Brain microvascular endothelial cell (primary cell): ENCODE measurements around the gene LCN15.
"Not testable (repeated sequence)": the region's sequence is repeated elsewhere in the genome, so short reads cannot be mapped to it uniquely, and the experiment has no call there.

Experiments used
- DNase-seq: peaks from one replicate; pipeline ENCODE4 v3.0.0-alpha.2; 2020
- H3K27ac ChIP-seq: fragments of 250-450 bp; sonication (Bioruptor Pico); 2 replicates; pipeline ENCODE4 v1.5.1; 2020; ENCODE audit warnings: mild to moderate bottlenecking, moderate library complexity
- H3K27me3 ChIP-seq: fragments of 250-450 bp; sonication (Bioruptor Pico); replicated peaks from 2 replicates; pipeline ENCODE4 v1.5.1; 2020; ENCODE audit warnings: mild to moderate bottlenecking
- H3K36me3 ChIP-seq: fragments of 250-450 bp; sonication (Bioruptor Pico); replicated peaks from 2 replicates; pipeline ENCODE4 v1.5.1; 2020; ENCODE audit warnings: mild to moderate bottlenecking
- H3K4me3 ChIP-seq: 2 replicates; pipeline ENCODE4 v1.5.1; 2011; ENCODE audit warnings: low read depth, mild to moderate bottlenecking, control low read depth, low read length, moderate library complexity
- in situ Hi-C: cut with HindIII; loops from 2 replicates; pipeline ENCODE4 v1.10.0; 2017; ENCODE audit warnings: low sequenced_read_pairs, low pct_ligation_motif_present
- TF ChIP-seq, protein P1 (sequence below): IDR thresholded peaks from 2 replicates; pipeline ENCODE4 v1.5.1; 2011; ENCODE audit warnings: low read depth, mild to moderate bottlenecking, moderate library complexity, low read length, control low read depth, inconsistent platforms; ENCODE audit errors: missing control alignments

Gene LCN15

DNA sequence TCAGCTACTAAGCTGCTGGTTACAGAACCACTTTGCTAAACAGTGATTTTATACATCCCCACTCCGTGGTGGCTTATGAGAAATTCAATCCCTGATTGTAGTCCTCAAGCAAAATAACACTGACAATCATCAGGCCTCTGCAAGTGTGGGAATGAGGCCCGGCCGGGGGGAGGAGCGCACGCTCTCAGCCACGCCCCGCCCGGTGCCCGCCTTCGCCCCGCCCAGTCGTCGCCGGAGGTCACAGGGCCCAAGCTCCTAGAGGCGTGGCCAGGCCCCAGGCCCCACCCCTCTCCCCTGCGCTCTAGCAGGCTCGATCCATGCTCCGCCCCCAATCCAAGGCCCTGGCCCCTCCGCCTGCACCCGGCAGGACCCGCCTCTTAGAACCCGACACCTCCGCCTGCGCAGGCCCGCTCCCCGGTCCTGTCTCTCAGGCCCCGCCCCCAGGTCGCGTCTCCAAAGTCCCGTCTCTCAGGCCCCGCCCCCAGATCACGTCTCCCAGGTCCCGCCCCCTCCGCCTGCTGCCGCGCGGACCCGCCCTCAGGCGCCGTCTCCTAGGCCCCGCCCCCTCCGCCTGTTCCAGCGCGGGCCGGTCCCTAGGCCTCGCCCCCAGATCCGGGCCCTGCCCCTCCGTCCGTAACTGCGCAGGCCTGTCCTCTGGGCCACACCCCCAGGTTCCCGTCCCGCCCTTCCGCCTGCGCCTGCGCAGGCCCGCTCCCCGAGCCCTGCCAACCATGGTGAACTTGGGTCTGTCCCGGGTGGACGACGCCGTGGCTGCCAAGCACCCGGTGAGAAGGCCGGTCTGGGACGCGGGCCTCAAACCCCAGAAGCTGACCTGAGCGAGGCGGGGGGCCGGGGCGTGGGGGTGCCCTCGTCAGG, 26.6 kb upstream of the LCN15 start, which contains the start of gene TMEM141:
TMEM141 (plus strand) TSS at position 705 of the 876 bp plus-strand sequence; CDS start at position 732, 27 bp downstream.
- Histone ChIP-seq H3K36me3 (peaks cover 9% of the 10 kb centered on the region), H3K27me3 (no peaks in the 10 kb centered on the region), H3K27ac (peak within 1 kb of the TSS; percentile 40), H3K4me3 (peak within 1 kb of the TSS; percentile 85)
- in situ Hi-C loops = no loop called here
- TF ChIP-seq, protein P1, sequence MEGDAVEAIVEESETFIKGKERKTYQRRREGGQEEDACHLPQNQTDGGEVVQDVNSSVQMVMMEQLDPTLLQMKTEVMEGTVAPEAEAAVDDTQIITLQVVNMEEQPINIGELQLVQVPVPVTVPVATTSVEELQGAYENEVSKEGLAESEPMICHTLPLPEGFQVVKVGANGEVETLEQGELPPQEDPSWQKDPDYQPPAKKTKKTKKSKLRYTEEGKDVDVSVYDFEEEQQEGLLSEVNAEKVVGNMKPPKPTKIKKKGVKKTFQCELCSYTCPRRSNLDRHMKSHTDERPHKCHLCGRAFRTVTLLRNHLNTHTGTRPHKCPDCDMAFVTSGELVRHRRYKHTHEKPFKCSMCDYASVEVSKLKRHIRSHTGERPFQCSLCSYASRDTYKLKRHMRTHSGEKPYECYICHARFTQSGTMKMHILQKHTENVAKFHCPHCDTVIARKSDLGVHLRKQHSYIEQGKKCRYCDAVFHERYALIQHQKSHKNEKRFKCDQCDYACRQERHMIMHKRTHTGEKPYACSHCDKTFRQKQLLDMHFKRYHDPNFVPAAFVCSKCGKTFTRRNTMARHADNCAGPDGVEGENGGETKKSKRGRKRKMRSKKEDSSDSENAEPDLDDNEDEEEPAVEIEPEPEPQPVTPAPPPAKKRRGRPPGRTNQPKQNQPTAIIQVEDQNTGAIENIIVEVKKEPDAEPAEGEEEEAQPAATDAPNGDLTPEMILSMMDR = no peak
- peak; percentile 99 for DNase-seq

DNA sequence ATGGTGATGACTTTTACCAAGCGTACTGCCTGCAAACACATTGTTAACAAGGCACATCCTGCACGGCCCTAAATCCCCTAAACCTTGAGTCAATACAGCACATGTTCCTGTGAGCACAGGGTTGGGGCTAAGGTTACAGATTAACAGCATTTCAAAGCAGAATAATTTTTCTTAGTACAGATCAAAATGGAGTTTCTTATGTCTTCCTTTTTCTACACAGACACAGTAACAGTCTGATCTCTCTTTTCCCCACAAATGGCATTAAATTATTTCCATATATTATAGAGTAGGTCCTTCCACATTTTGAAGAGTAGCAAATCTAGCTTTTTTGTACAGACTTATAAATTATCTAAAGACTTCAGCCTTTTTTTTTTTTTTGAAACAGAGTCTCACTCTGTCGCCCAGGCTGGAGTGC, 25.2 kb upstream of the LCN15 start:
- H3K4me3 ChIP-seq = no peak overlapping the region
- TF ChIP-seq, protein P1 = no peak
- no peaks in the 10 kb centered on the region for H3K27me3 ChIP-seq
- DNase-seq = no peak
- in situ Hi-C loops = no loop called here
- H3K36me3 ChIP-seq = peaks cover 9% of the 10 kb centered on the region
- H3K27ac ChIP-seq = no peak overlapping the region

DNA sequence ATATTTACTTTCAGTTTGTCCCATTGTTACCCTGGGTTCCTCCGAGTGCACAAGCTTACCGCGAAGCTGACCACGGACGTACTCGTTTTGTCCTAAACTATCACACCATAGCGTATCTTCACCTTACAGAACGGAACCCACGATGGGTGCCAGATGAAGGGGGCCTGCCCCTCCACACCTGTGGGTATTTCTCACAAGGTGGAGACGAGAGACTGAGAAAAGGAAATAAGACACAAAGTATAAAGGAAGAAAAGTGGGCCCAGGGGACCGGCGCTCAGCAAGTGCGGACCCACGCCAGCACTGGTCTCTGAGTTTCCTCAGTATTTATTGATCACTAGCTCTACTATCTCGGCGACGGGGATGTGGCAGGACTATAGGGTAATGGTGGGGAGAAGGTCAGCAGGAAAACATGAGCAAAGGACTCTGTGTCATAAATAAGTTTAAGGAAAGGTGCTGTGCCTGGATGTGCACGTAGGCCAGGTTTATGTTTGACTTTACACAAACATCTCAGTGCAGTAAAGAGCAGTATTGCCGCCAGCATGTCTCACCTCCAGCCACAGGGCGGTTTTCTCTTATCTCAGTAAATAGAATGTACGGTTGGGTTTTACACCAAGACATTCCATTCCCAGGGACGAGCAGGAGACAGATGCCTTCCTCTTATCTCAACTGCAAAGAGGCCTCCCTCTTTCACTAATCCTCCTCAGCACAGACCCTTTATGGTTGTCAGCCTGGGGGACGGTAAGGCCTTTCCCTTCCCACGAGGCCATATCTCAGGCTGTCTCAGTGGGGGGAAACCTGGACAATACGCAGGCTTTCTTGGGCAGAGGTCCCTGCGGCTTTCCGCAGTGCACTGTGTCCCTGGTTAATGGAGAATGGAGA, 24.6 kb upstream of the LCN15 start:
- H3K27me3 ChIP-seq, H3K27ac ChIP-seq, DNase-seq, H3K36me3 ChIP-seq, H3K4me3 ChIP-seq, in situ Hi-C loops: not testable (repeated sequence)

DNA sequence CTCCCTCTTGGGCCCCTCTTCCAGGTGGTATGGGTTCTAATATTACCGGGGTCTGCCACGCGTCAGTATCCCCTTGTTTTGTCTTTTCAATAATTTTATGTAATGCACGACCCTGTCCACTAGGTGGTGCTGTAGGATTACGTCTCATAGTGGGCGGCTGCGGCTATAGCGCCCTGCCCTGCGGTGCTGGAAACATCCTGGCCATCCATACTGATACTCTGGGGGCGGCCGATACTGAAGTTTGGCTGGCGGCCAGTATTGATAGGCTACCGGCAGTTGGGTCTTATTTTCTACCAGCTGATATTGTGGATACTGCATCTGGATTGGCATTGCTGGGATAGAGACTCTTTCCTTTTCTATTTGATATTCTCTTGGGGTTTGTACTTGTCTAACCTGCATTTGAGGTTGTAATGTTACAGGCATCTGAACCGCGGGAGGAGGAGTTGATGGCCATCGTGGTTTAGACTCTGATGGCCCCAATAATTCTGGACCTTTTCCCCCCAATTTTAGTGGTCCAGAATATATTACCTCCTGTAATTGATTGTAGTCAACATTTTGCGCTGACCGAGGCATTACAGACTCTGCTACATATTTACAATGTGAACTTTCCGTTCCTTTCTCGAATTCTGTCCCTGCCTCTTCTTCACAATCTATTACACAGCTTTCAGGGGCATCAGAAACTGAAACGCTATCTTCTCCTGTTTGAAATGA, 23.5 kb upstream of the LCN15 start:
- in situ Hi-C loops = no loop called here
- Histone ChIP-seq H3K27me3 (no peaks in the 10 kb centered on the region), H3K4me3 (no peak overlapping the region), H3K36me3 (peaks cover under 1% of the 10 kb centered on the region), H3K27ac (no peak overlapping the region)
- TF ChIP-seq, protein P1 = peak; percentile 76
- peak; percentile 47 for DNase-seq

DNA sequence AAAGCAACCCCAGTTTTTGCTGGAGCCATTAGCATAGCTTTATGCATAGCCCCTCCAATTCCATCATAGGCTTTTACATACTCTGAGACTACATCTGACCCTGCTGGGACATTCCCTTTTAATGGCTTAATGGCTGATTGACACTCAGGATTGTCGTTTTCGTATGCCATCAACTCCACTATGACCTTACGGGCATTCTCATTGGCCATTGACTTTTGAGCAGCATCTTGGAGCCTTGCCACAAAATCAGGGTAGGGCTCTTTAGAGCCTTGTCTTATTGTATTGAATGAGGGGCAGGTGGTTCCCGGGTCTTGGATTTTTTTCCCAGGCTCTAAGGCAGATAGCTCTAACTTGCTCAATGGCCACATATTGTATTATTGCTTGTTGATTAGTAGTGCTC, 22.7 kb upstream of the LCN15 start:
- in situ Hi-C loops, H3K36me3 ChIP-seq, H3K4me3 ChIP-seq, H3K27me3 ChIP-seq, H3K27ac ChIP-seq, DNase-seq: not testable (repeated sequence)

DNA sequence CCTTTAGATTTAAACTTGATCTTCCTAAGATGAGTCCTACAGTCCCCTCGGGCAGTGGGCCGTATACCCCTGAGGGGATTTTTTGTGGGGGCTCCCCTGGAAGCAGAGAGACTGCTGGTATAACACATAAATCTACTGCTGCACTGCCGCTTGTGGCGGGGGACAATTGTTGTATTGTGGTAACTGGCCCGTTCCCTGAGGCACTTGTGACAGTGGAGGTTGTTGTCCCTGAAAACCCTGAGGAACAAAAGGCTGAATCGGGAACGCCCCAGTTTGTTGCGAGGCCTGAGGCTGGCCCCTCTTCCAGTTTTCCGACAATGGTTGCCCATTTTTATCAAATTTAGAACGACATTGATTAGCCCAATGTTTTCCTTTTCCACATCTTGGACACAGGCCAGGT, 22.1 kb upstream of the LCN15 start:
- in situ Hi-C loops = no loop called here
- no peak for DNase-seq
- TF ChIP-seq, protein P1 = no peak
- Histone ChIP-seq H3K27ac (no peak overlapping the region), H3K4me3 (no peak overlapping the region), H3K27me3 (peaks cover 1% of the 10 kb centered on the region), H3K36me3 (no peaks in the 10 kb centered on the region)

DNA sequence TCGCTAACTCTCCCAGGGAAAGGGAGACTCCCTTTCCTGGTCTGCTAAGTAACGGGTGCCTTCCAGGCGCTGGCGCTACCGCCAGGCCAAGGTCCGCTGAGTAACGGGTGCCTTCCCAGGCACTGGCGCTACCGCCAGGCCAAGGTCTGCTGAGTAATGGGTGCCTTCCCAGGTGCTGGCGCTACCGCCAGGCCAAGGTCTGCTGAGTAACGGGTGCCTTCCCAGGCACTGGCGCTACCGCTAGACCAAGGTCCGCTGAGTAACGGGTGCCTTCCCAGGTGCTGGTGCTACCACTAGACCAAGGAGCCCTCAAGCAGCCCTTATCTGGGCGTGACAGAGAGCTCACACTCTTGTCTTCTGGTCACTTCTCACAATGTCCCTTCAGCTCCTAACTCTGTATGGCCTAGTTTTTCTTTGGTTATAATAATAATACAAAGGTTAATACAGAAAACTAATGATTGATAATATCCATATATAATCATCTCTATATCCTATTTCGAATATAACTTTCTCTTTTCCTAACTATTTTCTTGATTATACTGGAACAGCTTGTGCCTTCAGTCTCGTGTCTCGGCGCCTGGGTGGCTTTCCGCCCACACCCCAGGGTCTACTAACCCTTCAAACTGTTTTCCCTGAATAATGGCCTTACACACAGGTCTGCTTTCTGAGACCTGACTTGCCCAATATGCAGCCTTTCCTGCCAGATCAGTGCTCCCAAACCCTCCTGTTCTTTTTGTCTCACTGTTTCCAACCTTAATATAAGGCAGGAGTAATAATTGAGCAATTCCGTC, 21.4 kb upstream of the LCN15 start:
- DNase-seq, H3K36me3 ChIP-seq, H3K27ac ChIP-seq, in situ Hi-C loops, H3K27me3 ChIP-seq, H3K4me3 ChIP-seq: not testable (repeated sequence)
